Stimulated activated CD8-positive, alpha-beta memory T cell treated with anti-CD3 and anti-CD28 coated beads, Interleukin-12 subunit alpha, Interleukin-12 subunit beta, amount 100 ng/mL, for 24 hours (primary cell): ENCODE results near the gene TEX9.
"Not testable (repeated sequence)": the region's sequence is repeated elsewhere in the genome, so short reads cannot be mapped to it uniquely, and the experiment has no call there.

Experiments
- DNase-seq: peaks from one replicate; pipeline ENCODE4 v3.0.0-alpha.2; 2020; ENCODE audit errors: extremely low read depth

Gene TEX9

GRCh38 chr15:56366211-56366610 is 985 bp downstream of the TEX9 start:
- no peak for DNase-seq

DNA sequence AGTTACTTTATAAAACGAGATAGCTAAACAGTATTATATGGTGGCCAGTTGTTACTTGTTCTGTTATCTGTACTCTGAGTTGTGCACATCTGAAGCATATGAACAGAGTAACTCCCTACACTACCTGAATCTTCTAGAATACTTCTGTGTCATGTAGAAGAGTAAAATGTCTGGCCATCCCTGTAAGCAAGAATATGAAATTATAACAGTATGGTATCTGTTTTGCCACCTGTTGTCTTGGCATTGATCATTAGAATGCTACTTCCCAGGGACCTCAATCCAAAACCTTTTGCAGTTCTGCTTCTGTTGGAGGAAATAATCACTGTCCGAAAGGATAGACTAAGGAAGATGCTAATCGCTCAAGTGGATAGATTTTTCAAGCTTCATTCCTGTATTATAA is 1.9 kb downstream of the TEX9 start:
- DNase-seq, result no peak

DNA sequence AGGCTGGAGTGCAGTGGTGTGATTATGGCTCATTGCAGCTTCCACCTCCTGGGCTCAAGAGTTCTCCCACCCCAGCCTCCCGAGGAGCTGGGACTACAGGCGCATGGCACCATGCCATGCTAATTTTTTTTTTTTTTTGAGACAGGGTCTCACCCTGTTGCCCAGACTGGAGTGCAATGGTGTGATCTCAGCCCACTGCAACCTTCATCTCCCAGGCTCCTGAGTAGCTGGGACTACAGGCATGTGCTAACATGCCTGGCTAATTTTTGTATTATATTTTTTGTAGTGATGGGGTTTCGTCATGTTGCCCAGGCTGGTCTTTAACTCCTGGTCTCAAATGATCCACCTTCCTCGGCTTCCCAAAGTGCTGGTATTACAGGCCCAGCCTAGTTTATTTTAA is 4.0 kb downstream of the TEX9 start:
- DNase-seq, result no peak

GRCh38 chr15:56371495-56372147 is 6.4 kb downstream of the TEX9 start:
- DNase-seq, result no peak

GRCh38 chr15:56374693-56375092 is 9.5 kb downstream of the TEX9 start:
- not testable (repeated sequence) for DNase-seq

GRCh38 chr15:56377822-56378221 is 12.6 kb downstream of the TEX9 start:
- DNase-seq, result not testable (repeated sequence)

- no peak for DNase-seq
Measured at GRCh38 chr15:56383010-56383409, 17.8 kb downstream of the TEX9 start.

DNA sequence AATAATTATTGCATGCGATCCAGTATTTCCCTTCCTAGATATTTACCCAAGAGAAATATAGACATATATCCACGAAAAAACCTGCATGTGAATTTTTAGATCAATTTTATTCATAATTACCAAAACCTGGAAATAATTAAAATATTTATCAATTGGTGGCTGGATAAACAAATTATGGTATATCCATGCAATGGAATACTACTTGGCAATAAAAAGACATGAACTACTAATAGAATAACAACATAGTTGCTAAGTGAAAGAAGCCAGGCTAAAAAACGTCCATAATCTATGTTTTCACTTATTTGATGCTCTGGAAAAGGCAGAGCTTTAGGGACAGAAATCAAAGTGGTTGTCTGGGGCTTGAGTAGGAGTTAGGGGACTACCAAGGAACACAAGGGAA is 20.7 kb downstream of the TEX9 start:
- no peak for DNase-seq

DNA sequence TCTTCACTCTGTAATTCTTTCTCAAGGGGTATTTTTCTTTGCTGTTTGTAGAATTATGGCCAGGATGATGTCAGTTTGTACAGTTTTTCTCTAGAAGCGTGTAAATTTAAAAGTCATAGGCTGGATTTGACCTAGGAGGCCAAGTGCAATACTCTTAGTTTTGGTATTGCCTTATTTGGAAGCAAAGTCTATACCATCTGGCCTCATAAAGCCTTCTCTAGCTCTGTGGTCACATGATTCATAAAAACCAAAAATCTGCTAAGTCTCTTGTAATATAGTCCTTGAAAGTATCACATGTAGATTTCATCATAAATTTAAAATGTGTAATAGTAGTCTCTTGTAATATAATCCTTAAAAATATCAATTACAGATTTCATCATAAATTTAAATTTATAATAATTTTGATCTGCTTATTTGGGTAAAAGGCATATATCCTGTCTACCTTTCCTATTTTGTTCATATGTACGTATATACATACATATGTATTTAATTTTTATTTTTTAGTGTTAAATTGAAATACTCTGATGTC is 25.6 kb downstream of the TEX9 start:
- DNase-seq, result no peak

- DNase-seq, result no peak
Measured at GRCh38 chr15:56393277-56393676, 28.1 kb downstream of the TEX9 start.

- no peak for DNase-seq
Measured at GRCh38 chr15:56394909-56395308, 29.7 kb downstream of the TEX9 start.

DNA sequence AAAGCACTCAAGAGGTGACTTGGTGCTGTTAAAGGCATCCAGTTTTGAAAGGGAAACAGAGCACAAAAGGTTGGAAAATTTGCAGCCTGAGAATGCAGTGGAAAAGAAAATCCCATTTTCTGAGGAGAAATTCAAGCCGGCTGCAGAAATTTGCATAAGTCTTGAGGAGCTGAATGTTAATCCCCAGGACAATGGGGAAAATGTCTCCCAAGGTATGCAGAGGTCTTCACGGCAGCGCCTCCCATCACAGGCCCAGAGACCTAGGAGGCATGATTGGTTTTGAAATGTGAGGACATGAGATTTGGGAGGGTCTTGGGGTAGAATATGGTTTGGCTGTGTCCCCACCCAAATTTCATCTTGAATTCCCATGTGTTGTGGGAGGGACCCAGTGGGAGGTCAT is 32.1 kb downstream of the TEX9 start:
- DNase-seq, result not testable (repeated sequence)

DNA sequence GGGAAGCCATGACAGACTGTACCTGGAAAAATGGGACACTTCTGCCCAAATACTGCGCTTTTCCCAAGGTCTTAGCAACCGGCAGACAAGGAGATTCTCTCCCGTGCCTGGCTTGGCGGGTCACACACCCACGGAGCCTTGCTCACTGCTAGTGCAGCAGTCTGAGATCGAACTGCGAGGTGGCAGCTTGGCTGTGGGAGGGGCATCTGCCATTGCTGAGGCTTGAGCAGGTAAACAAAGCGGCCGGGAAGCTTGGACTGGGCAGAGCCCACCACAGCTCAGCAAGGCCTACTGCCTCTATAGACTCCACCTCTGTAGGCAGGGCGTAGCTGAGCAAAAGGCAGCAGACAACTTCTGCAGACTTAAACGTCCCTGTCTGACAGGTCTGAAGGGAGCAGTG is 34.0 kb downstream of the TEX9 start:
- not testable (repeated sequence) for DNase-seq

GRCh38 chr15:56410721-56411120 is 45.5 kb downstream of the TEX9 start:
- DNase-seq, result no peak

DNA sequence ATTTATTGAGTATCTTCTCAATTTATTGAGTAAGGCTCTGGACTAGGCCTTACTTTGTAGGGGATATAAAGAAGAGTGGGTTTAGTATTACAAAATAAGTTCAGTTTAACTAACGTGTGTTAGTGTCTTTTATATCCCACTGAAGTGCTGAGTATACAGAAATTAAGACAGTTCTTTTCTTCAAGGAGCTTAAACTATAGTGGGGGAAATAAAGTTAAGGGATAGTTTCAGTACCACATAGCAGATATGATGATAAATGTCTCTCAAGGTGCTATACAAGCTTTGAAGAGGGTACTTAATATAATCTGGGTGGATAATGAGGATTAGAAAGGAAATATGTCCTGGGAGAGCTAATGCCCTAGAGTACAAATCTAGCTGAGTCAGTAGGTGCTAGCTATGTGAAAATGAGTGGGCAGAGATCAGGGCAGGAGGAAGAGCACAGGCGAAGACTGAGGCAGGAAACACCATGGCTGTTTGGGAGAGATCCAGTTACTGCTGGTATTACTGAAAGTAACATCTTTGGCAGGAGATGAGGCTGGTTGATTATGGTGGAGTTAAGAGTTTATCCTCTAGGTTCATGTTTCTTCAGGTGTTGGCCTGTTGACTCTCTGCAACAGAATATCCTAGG is 46.0 kb downstream of the TEX9 start:
- no peak for DNase-seq

GRCh38 chr15:56413114-56413733 is 48.0 kb downstream of the TEX9 start:
- not testable (repeated sequence) for DNase-seq

DNA sequence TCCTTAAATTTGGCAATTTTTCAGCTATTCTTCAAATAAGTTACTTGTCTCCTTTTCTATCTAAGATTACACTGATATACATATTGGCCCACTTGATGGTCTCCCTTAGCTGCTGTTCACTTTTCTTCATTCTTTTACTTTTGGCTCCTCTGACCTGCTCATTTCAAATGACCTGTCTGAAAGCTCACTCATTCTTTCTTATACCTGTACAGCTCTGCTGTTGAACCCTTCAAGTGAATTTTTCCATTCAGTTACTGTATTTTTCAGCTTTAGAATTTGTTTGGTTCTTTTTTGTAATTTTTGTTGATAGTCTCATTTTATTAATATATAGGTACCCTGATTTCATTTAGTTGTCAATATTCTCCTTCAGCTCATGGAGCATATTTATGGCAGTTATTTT is 60.0 kb downstream of the TEX9 start:
- DNase-seq, result no peak

- DNase-seq, result no peak
Measured at GRCh38 chr15:56425976-56426375, 60.8 kb downstream of the TEX9 start.

DNA sequence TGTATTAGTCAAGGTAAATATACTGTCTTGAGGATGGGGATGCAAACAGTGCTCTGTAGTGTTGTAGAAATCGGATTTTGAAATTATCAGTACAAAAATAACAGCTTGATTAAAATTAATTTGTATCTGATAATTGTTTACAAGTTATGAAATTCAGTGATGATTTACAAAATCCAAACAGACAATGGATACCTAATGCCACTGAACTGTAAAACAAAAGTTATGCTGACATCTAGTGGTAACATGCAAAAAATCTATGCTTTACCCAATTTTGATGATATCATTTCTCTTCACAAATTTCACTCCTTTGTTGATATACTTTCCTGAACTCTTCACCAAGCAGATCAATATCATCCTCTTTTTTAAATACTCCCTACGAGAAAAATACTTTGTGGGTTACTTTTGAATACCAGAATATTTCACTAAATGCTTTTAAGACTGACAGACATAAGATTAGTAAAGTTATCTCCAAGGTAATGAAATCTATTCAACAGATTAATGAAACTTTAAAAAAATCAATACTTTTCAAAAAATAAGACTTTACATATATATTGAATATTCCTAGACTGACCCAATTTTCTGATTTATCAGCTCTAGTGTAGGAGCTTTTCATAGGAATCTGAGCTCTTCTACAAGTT is 63.7 kb downstream of the TEX9 start:
- no peak for DNase-seq

DNA sequence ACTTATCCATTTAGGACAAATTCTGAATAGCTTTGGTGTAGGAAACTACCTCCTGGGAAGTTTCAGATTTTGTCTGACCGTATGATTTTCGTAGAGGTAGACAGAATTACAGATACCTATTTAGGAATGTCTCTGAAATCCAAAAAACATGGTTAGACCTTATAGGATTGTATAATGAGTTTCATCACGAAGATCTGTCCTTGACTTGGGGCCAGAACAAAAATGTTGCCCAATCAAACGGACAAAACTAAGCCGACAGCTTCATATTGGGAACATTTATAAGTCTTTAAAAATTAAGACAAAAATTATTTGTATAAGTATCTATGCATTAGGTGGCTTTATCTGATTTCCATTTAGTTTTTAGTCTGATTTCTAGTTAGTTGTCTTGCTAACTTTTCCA is 67.1 kb downstream of the TEX9 start:
- DNase-seq, result no peak

GRCh38 chr15:56440214-56440770 is 75.1 kb downstream of the TEX9 start:
- no peak for DNase-seq

DNA sequence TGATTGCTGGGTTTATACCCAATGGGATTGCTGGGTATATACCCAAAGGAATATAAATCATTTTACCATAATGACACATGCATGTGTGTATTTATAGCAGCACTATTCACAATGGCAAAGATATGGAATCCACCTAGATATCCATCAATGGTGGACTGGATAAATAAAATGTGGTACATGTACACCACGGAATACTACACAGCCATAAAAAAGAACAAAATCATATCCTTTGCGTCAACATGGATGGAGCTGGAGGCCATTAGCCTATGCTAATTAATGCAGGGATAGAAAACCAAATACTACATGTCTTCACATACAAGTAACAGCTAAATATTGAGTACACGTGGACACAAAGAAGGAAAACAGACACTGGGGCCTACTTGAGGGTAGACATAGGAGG is 77.1 kb downstream of the TEX9 start:
- DNase-seq, result no peak
